Spleen (tissue), 11 donors: ENCODE measurements around the gene KANK2. TPM values are rescaled to one million over a fixed set of nuclear protein-coding genes. Genes with fewer than 3 reads are reported as not detected.

Source experiments
- DNase-seq: peaks from one replicate; pipeline ENCODE4 v3.0.0-alpha.2; 2020
- H3K27ac ChIP-seq, 8 donors: fragments of 200-600 bp; sonication (generic) in 7 of 8; 1 replicate in 4 of 8; 2 replicates in 4 of 8; pipeline versions ENCODE4 v1.5.0 to v1.8.0; 2016 to 2021; ENCODE audit warnings: inconsistent platforms in 4 of 8, mild to moderate bottlenecking in 4 of 8, moderate library complexity in 1 of 8
- H3K27me3 ChIP-seq, 7 donors: fragments of 200-600 bp; sonication (generic) in 6 of 7; replicated peaks in 1 of 7; 1 replicate in 4 of 7; 2 replicates in 3 of 7; pipeline versions ENCODE4 v1.5.0 to v1.8.0; 2016 to 2021; ENCODE audit warnings: inconsistent platforms in 3 of 7, mild to moderate bottlenecking in 1 of 7
- H3K36me3 ChIP-seq, 6 donors: fragments of 200-600 bp; sonication (generic) in 5 of 6; 1 replicate in 4 of 6; 2 replicates in 2 of 6; pipeline versions ENCODE4 v1.5.0 to v1.8.0; 2016 to 2021; ENCODE audit warnings: inconsistent platforms in 2 of 6
- H3K4me1 ChIP-seq, 6 donors: fragments of 200-600 bp; sonication (generic) in 5 of 6; 1 replicate in 3 of 6; 2 replicates in 3 of 6; pipeline versions ENCODE4 v1.5.0 to v1.8.0; 2016 to 2021; ENCODE audit warnings: inconsistent platforms in 3 of 6
- H3K4me3 ChIP-seq, 8 donors: fragments of 200-600 bp; sonication (generic) in 7 of 8; 1 replicate in 4 of 8; 2 replicates in 4 of 8; pipeline versions ENCODE4 v1.5.0 to v1.8.0; 2016 to 2021; ENCODE audit warnings: inconsistent platforms in 4 of 8, mild to moderate bottlenecking in 4 of 8, moderate library complexity in 2 of 8
- H3K9me3 ChIP-seq, 8 donors: fragments of 200-600 bp; sonication (generic) in 7 of 8; 1 replicate in 4 of 8; 2 replicates in 4 of 8; pipeline versions ENCODE4 v1.5.0 to v1.8.0; 2016 to 2021; ENCODE audit warnings: inconsistent platforms in 4 of 8
- POLR2A ChIP-seq, 3 donors: fragments of 450-650 bp; IDR thresholded peaks; one replicate each; pipeline ENCODE4 v1.5.1; 2017; ENCODE audit warnings: antibody characterized with exemption in 3 of 3, mild to moderate bottlenecking in 1 of 3
- POLR2AphosphoS5 ChIP-seq, 3 donors: sonication (generic); formaldehyde crosslinking; IDR thresholded peaks; one replicate each; pipeline ENCODE4 v1.5.1; 2017; ENCODE audit warnings: antibody characterized with exemption in 3 of 3
- WGBS, 5 donors: extraction: QIAGEN DNeasy Blood & Tissue Kit in 3 of 5; methylation state at CpG; one replicate each; pipeline versions ENCODE4 v1.1.5 to v1.1.7; 2013 to 2018; 5-methylcytosine and 5-hydroxymethylcytosine counted together
- intact Hi-C: fragments of 100-400 bp; cut with DNase I; formaldehyde crosslinking; loops from one replicate; pipeline ENCODE4 v1.15.0; 2023; ENCODE audit warnings: low total_unique reads
- polyA plus RNA-seq, 3 donors: library from polyadenylated mRNA; stranded (reverse); fragments of 200-250 nt; gene quantifications; one replicate each; pipeline ENCODE4 v1.2.1, GENCODE V29; 2013
- total RNA-seq, 7 donors: library from RNA; depleted of rRNA in 3 of 7; stranded (reverse); fragments of >200 nt in 3 of 7; fragmentation: NEBNext Ultra II Directional in 4 of 7; extraction: Animal tissue kit (Norgen Biotek cat#: 25700) in 4 of 7; gene quantifications; one replicate each; pipeline versions ENCODE4 v1.1.0 to v1.2.1, GENCODE V29; 2016 to 2021
- TF ChIP-seq, protein P1 (sequence below), 11 experiments: fragments of 200-600 bp in 7 of 11; fragments of 450-650 bp in 4 of 11; sonication (generic) in 4 of 11; IDR thresholded peaks in 8 of 11; conservative IDR thresholded peaks in 3 of 11; 1 replicate in 7 of 11; 2 replicates in 4 of 11; pipeline versions ENCODE4 v1.4.0 to v1.8.0; 2016 to 2021; ENCODE audit warnings: antibody characterized with exemption in 11 of 11, inconsistent platforms in 4 of 11, mild to moderate bottlenecking in 1 of 11
- donor health status: healthy with polysubstance abuse.
- donor health status: DM: no; HTN: no; CAD: no; lungs with moderate emphysema.
- donor health status: DM: no; HTN: no; CAD: no.
- donor health status: Bipolar disorder and iron deficiency.
- donor health status: healthy.
- donor health status: DM: no; HTN: no; CAD: no.
- donor health status: DM: yes; HTN: yes; CAD: no.

The KANK2 gene
- total and polyA plus RNA-seq, 10 donors: 16.3 to 144 (median 84.5) TPM

DNA sequence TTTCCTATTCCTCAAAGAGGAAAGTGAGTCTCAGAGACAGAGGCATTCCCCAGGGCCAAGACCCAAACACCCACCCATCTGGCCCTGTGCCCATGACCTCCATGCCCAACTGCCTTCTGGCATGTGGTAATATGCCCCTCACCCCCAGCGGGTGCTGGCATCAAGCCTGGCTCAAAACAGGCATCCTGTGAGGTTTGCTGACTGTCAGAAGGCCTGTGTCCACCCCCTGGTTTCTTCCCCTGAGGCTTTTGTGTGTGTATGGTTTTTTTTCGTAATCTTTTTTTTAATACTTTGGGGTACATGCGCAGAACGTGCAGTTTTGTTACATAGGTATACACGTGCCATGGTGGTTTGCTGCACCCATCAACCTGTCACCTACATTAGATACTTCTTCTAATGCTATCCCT lies 7.6 kb upstream of the KANK2 start:
- no peak for DNase-seq
- no peaks in the 10 kb centered on the region for H3K9me3 ChIP-seq
- peaks cover 0 to 49% (median 5%) of the 10 kb centered on the region in 6 donors for H3K36me3 ChIP-seq
- peaks cover 0 to 26% (median 10%) of the 10 kb centered on the region in 6 donors for H3K4me1 ChIP-seq
- peak overlapping the region in 5 of 8 donors; percentile 62 to 74 (median 70) for H3K27ac ChIP-seq
- intact Hi-C loops: loop anchor here (5.0 kb wide), 3 partner anchors 68 to 168 kb away; no protein-coding TSS in a partner anchor
- H3K4me3 ChIP-seq: no peak overlapping the region
- H3K27me3 ChIP-seq: no peaks in the 10 kb centered on the region
- no peak for TF ChIP-seq POLR2AphosphoS5 (IDR thresholded peaks at IDR 0.05)
- TF ChIP-seq, protein P1, sequence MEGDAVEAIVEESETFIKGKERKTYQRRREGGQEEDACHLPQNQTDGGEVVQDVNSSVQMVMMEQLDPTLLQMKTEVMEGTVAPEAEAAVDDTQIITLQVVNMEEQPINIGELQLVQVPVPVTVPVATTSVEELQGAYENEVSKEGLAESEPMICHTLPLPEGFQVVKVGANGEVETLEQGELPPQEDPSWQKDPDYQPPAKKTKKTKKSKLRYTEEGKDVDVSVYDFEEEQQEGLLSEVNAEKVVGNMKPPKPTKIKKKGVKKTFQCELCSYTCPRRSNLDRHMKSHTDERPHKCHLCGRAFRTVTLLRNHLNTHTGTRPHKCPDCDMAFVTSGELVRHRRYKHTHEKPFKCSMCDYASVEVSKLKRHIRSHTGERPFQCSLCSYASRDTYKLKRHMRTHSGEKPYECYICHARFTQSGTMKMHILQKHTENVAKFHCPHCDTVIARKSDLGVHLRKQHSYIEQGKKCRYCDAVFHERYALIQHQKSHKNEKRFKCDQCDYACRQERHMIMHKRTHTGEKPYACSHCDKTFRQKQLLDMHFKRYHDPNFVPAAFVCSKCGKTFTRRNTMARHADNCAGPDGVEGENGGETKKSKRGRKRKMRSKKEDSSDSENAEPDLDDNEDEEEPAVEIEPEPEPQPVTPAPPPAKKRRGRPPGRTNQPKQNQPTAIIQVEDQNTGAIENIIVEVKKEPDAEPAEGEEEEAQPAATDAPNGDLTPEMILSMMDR (IDR thresholded peaks at IDR 0.05 in 8 of 11, conservative IDR thresholded peaks at IDR 0.05 in 3 of 11): no peak
- no peak for TF ChIP-seq POLR2A (IDR thresholded peaks at IDR 0.05)
- 8 to 30% (median 22%) methylated on average over 5 of the region's 5 CpGs for WGBS, 5 donors

GRCh38 chr19:11204076-11204602 lies 6.8 kb upstream of the KANK2 start:
- intact Hi-C loops: loop anchor here (5.0 kb wide), 2 partner anchors 77 to 167 kb away; no protein-coding TSS in a partner anchor
- Histone ChIP-seq H3K4me3 (no peak overlapping the region), H3K27me3 (no peaks in the 10 kb centered on the region), H3K9me3 (no peaks in the 10 kb centered on the region), H3K4me1 (peaks cover 0 to 26% (median 10%) of the 10 kb centered on the region in 6 donors), H3K27ac (peak overlapping the region in 7 of 8 donors; percentile 20 to 74 (median 70)), H3K36me3 (peaks cover 0 to 52% (median 5%) of the 10 kb centered on the region in 6 donors)
- 66 to 83% (median 80%) methylated on average over 8 to 9 of the region's 9 CpGs for WGBS, 5 donors
- TF ChIP-seq, protein P1 (IDR thresholded peaks at IDR 0.05 in 8 of 11, conservative IDR thresholded peaks at IDR 0.05 in 3 of 11): peak in 6 of 11 experiments; percentile 21 to 56 (median 43)
- no peak for TF ChIP-seq POLR2A (IDR thresholded peaks at IDR 0.05)
- TF ChIP-seq POLR2AphosphoS5 (IDR thresholded peaks at IDR 0.05): no peak
- DNase-seq: no peak

- no peak for DNase-seq
- WGBS, 5 donors: 39 to 62% (median 47%) methylated on average over 16 to 17 of the region's 17 CpGs
- H3K4me1 ChIP-seq: peaks cover under 1 to 32% (median 11%) of the 10 kb centered on the region in 6 donors
- H3K9me3 ChIP-seq: no peaks in the 10 kb centered on the region
- intact Hi-C loops: loop anchor here (5.0 kb wide), 2 partner anchors 76 to 166 kb away; no protein-coding TSS in a partner anchor
- H3K27me3 ChIP-seq: no peaks in the 10 kb centered on the region
- H3K4me3 ChIP-seq: no peak overlapping the region
- peaks cover 0 to 45% (median 4%) of the 10 kb centered on the region in 6 donors for H3K36me3 ChIP-seq
- H3K27ac ChIP-seq: peak overlapping the region in 7 of 8 donors; percentile 29 to 74 (median 70)
- TF ChIP-seq POLR2AphosphoS5 (IDR thresholded peaks at IDR 0.05): peak; percentile 17 to 53 (median 26)
- TF ChIP-seq, protein P1 (IDR thresholded peaks at IDR 0.05 in 8 of 11, conservative IDR thresholded peaks at IDR 0.05 in 3 of 11): peak; percentile 37 to 86 (median 77)
- TF ChIP-seq POLR2A (IDR thresholded peaks at IDR 0.05): no peak
Measured at GRCh38 chr19:11203194-11204075, 6.1 kb upstream of the KANK2 start.
